Right atrium auricular region (tissue), 2 donors: ENCODE measurements around the gene MND1. TPM values are rescaled to one million over a fixed set of nuclear protein-coding genes. Genes with fewer than 3 reads are reported as not detected.
"Not testable (repeated sequence)": the region's sequence is repeated elsewhere in the genome, so short reads cannot be mapped to it uniquely, and the experiment has no call there.

Experiments
- DNase-seq: peaks from one replicate; pipeline ENCODE4 v3.0.0-alpha.2; 2019; ENCODE audit warnings: low spot score
- H3K27ac ChIP-seq, 2 donors: fragments of 200-600 bp; sonication (generic); 1 replicate in 1 of 2; 2 replicates in 1 of 2; pipeline ENCODE4 v1.5.1; 2016 to 2019
- H3K27me3 ChIP-seq, 2 donors: fragments of 200-600 bp; sonication (generic); one replicate each; pipeline versions ENCODE4 v1.5.1 to v1.6.0; 2017 to 2019
- H3K36me3 ChIP-seq: fragments of 200-600 bp; sonication (generic); one replicate; pipeline ENCODE4 v1.5.1; 2016
- H3K4me1 ChIP-seq, 2 donors: fragments of 200-600 bp; sonication (generic); one replicate each; pipeline versions ENCODE4 v1.5.1 to v1.6.0; 2017 to 2019
- H3K4me3 ChIP-seq, 2 donors: fragments of 200-600 bp; sonication (generic); 1 replicate in 1 of 2; 2 replicates in 1 of 2; pipeline ENCODE4 v1.5.1; 2017 to 2019; ENCODE audit warnings: mild to moderate bottlenecking in 1 of 2, moderate library complexity in 1 of 2
- H3K9me3 ChIP-seq, 2 donors: fragments of 200-600 bp; sonication (generic); one replicate each; pipeline ENCODE4 v1.5.1; 2019
- total RNA-seq, 2 donors: library from RNA; depleted of rRNA; stranded (reverse); fragments of >200 nt; gene quantifications; one replicate each; pipeline ENCODE4 v1.1.0, GENCODE V29; 2016
- TF ChIP-seq, protein P1 (sequence below), 2 donors: fragments of 200-600 bp; sonication (generic); IDR thresholded peaks; one replicate each; pipeline ENCODE4 v1.5.1; 2019; ENCODE audit warnings: antibody characterized with exemption in 2 of 2

MND1 gene
- total RNA-seq, 2 donors from 2014 or later: not detected

DNA sequence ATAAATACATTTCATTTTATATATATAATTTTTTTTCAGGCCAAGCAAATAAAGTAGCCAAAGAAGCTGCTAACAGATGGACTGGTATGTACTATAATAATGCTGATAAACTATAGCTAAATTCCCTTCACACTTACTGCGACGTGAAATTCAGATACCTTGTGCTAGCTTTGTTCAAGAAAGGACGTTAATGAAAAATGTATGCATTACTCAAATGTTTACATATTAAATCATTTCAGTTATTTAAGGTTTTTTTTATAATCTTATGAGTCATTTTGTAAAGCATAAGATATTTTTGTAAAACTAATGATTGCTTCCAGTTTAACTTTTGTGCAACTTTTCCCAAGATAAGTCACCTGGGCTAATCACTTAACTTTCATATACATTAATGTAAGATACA lies 64.4 kb downstream of the MND1 start:
- no peaks in the 10 kb centered on the region for H3K9me3 ChIP-seq
- no peak overlapping the region for H3K4me3 ChIP-seq
- TF ChIP-seq, protein P1, sequence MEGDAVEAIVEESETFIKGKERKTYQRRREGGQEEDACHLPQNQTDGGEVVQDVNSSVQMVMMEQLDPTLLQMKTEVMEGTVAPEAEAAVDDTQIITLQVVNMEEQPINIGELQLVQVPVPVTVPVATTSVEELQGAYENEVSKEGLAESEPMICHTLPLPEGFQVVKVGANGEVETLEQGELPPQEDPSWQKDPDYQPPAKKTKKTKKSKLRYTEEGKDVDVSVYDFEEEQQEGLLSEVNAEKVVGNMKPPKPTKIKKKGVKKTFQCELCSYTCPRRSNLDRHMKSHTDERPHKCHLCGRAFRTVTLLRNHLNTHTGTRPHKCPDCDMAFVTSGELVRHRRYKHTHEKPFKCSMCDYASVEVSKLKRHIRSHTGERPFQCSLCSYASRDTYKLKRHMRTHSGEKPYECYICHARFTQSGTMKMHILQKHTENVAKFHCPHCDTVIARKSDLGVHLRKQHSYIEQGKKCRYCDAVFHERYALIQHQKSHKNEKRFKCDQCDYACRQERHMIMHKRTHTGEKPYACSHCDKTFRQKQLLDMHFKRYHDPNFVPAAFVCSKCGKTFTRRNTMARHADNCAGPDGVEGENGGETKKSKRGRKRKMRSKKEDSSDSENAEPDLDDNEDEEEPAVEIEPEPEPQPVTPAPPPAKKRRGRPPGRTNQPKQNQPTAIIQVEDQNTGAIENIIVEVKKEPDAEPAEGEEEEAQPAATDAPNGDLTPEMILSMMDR (IDR thresholded peaks at IDR 0.05): no peak
- peaks cover 0 to 6% of the 10 kb centered on the region in 2 donors for H3K4me1 ChIP-seq
- DNase-seq: no peak
- H3K27me3 ChIP-seq: no peaks in the 10 kb centered on the region
- no peaks in the 10 kb centered on the region for H3K36me3 ChIP-seq
- H3K27ac ChIP-seq: no peak overlapping the region

DNA sequence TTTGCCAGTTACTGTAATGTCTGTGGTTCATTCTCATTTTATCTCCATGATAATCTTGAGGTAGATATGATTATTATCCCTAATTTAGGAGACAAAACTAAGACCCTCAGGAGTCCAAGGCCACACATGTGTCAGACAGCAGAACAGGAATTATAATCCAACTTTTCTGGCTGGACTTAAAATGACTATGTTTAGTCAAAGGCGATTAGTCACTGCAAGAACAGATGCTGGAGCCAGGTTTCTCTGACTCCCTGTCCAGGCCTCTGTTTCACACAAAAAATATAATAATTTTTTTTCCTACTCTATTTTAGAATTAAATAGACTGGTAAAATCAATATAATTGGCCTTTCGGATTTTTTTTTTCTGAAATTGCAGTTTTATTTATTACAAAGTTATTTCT lies 64.9 kb downstream of the MND1 start:
- no peaks in the 10 kb centered on the region for H3K27me3 ChIP-seq
- H3K36me3 ChIP-seq: no peaks in the 10 kb centered on the region
- TF ChIP-seq, protein P1 (IDR thresholded peaks at IDR 0.05): no peak
- H3K27ac ChIP-seq: no peak overlapping the region
- H3K4me3 ChIP-seq: no peak overlapping the region
- H3K9me3 ChIP-seq: no peaks in the 10 kb centered on the region
- DNase-seq: no peak
- H3K4me1 ChIP-seq: peaks cover 0 to 6% of the 10 kb centered on the region in 2 donors

DNA sequence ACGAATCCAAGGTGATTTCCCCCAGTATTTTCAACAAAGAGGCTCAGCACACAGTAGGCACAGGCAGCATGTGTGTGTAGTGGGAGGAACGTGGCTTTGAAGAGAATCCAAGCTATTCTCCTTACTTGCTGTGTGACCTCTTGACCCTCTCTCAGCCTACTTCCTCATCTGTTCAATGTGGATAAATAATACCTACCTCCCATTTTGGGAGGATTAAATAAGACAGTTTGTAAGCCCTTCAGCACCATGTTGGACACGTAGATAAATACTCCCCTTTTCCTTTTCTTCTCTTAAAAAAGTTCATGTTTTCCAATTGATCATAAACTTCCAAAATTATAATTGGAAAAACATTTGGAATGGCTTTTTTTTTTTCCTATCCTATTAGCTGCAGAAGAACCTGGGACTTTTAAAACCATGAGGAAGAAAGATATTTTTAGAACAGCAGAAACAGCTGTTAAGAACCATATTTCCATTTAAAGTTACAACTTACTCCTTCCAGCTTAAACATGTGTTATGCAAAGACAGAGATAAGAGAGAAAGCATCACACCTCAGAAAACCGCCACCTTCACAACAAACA lies 65.5 kb downstream of the MND1 start:
- TF ChIP-seq, protein P1 (IDR thresholded peaks at IDR 0.05): no peak

DNA sequence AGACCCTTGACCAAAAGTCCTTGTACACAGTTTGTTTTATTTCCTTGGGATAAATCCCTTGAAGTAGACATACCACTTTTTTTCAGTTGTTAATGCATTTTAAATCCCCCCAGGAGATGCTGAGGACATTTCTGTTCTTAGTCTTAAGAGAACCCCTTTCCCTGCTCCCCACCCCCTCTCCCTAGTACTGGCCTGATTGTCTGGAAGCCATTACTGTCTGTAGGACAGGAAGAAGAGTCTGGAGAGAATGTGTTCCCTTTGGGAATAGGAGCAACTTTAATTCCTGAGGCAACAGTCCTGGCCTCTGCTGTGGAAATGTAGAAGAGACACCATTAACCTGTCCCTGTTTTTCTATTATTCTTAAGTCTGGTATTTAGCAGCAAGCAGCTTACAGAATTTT lies 69.4 kb downstream of the MND1 start:
- Histone ChIP-seq H3K4me1 (peaks cover 0 to 6% of the 10 kb centered on the region in 2 donors), H3K36me3 (no peaks in the 10 kb centered on the region), H3K27me3 (no peaks in the 10 kb centered on the region), H3K4me3 (no peak overlapping the region), H3K27ac (no peak overlapping the region), H3K9me3 (no peaks in the 10 kb centered on the region)
- no peak for DNase-seq
- TF ChIP-seq, protein P1 (IDR thresholded peaks at IDR 0.05): no peak

More for the DNA sequence above, 65.5 kb downstream of the MND1 start:
- no peak for DNase-seq
- Histone ChIP-seq H3K27me3 (no peaks in the 10 kb centered on the region), H3K4me1 (peaks cover 0 to 6% of the 10 kb centered on the region in 2 donors), H3K9me3 (no peaks in the 10 kb centered on the region), H3K36me3 (no peaks in the 10 kb centered on the region), H3K4me3 (no peak overlapping the region), H3K27ac (no peak overlapping the region)

DNA sequence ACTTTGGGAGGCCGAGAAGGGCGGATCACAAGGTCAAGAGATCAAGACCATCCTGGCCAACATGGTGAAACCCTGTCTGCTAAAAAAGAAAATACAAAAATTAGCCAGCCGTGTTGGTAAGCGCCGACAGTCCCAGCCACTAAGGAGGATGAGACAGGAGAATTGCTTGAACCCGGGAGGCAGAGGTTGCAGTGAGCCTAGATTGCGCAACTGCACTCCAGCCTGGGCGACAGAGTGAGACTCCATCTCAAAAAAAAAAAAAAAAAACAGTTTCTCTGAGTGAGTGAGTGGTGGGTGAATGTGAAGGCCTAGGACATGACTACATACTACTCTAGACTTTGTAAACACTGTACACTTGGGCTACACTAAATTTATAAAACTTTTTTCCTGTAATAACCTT lies 72.0 kb downstream of the MND1 start:
- not testable (repeated sequence) for H3K27me3 ChIP-seq, H3K36me3 ChIP-seq, H3K9me3 ChIP-seq, H3K27ac ChIP-seq, H3K4me3 ChIP-seq, DNase-seq, H3K4me1 ChIP-seq

DNA sequence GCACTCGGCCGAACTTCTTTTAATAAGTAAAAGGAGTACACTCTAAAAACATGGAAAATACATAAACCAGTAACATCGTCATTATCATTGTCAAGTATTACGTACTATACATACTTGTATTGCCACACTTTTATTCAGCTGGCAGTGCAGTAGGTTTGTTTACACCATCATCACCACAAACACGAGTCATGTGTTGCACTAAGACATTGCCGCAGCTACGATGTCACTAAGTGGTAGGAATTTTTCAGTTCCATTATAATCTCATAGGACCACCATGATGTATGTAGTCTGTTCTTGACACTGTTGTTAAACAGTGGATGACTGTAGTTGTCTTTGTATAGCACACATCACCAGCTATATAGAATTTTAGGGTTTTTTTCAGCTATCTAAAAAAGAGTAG lies 73.6 kb downstream of the MND1 start:
- no peak overlapping the region for H3K27ac ChIP-seq
- H3K27me3 ChIP-seq: no peaks in the 10 kb centered on the region
- no peaks in the 10 kb centered on the region for H3K36me3 ChIP-seq
- H3K4me1 ChIP-seq: no peaks in the 10 kb centered on the region
- no peak for DNase-seq
- TF ChIP-seq, protein P1 (IDR thresholded peaks at IDR 0.05): no peak
- H3K4me3 ChIP-seq: no peak overlapping the region
- H3K9me3 ChIP-seq: no peaks in the 10 kb centered on the region
